Endothelial cell of umbilical vein (primary cell): ENCODE measurements around the gene FAM210B.

ENCODE experiments used
- CTCF ChIP-seq, 2 donors: IDR thresholded peaks; 1 replicate in 1 of 2; 2 replicates in 1 of 2; pipeline ENCODE4 v1.5.1; 2011; ENCODE audit warnings: low read length in 2 of 2, mild to moderate bottlenecking in 2 of 2, moderate library complexity in 2 of 2, control low read depth in 1 of 2, inconsistent platforms in 1 of 2, low read depth in 1 of 2; ENCODE audit not compliant: insufficient read depth in 1 of 2; ENCODE audit errors: extremely low read depth in 1 of 2
- GATA2 ChIP-seq: IDR thresholded peaks from 2 replicates; pipeline ENCODE4 v1.7.0; 2011; ENCODE audit warnings: low read depth, mild to moderate bottlenecking, moderate library complexity, mixed read lengths, low read length; ENCODE audit not compliant: insufficient read length, insufficient read depth
- POLR2AphosphoS5 ChIP-seq: IDR thresholded peaks from 2 replicates; pipeline ENCODE4 v1.6.1; 2012; ENCODE audit warnings: low read depth, mild to moderate bottlenecking, control low read depth, low read length, moderate library complexity; ENCODE audit not compliant: insufficient read depth

GRCh38 chr20:56382696-56383095 lies 23.9 kb downstream of the FAM210B start:
- TF ChIP-seq CTCF (IDR thresholded peaks at IDR 0.05; ENCODE audit: extremely low read depth in 1 of 2, insufficient read depth in 1 of 2, low read depth in 1 of 2, low read length in 2 of 2) (no peak), POLR2AphosphoS5 (no peak), GATA2 (no peak)
